ENCODE results near the gene SYNM.
A peak's percentile ranks its signal among the peaks of the same experiment; 100 is the strongest.

SYNM gene

DNA sequence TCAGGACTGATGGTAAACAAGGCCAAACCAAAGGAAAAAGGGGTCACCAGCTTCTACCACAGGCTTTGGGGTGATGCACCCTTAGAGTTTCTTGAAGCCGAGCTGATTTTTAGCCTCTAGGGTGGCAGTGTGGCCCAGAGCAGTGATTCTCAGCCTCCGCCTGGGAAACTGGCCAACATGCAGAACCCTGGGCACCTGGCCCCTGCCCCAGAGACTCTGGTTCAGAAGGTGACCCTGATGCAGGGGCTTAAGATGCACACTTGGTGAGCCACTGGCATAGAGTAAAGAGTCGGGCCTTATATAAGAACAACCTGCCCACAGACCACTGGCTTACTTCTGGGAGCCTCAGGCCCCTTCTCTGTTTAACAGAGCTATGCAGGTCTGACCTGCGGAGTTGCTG, 44.5 kb downstream of the SYNM start:
- no peak for TF ChIP-seq CSDC2 (CRISPR knock-in tag; IDR thresholded peaks at IDR 0.05)
- no peak for ATAC-seq

DNA sequence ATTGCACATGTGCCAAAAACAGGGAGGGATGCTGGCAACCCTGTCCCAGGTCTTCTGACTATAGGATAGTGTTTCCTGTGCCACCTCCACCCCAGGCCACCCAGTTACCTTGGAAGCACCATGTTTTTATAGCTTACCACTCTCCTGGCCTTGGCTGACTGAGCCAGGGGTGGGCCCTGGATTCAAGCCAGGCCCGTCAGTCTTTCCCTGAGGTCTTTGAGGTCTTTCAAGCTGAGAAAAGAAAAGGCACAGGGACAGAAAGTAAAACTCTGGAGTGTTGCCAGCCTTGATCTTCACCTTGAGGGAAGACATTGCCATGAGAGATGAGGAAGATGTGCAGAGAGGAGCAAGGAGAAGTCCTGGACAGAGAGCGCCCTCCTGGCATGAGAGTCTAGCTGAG, 46.3 kb downstream of the SYNM start:
- ATAC-seq: no peak
- TF ChIP-seq TCF4 (CRISPR knock-in tag; IDR thresholded peaks at IDR 0.05; ENCODE audit: borderline replicate concordance) (no peak), CSDC2 (CRISPR knock-in tag; IDR thresholded peaks at IDR 0.05) (no peak), ISL1 (CRISPR knock-in tag; IDR thresholded peaks at IDR 0.05) (no peak), ZNF70 (CRISPR knock-in tag; IDR thresholded peaks at IDR 0.05) (no peak), RARB (CRISPR knock-in tag; IDR thresholded peaks at IDR 0.05) (no peak), GLIS3 (CRISPR knock-in tag; IDR thresholded peaks at IDR 0.05) (no peak), ZNF565 (CRISPR knock-in tag; conservative IDR thresholded peaks at IDR 0.05; ENCODE audit: low read depth) (no peak), OSR1 (CRISPR knock-in tag; IDR thresholded peaks at IDR 0.05) (no peak), ESRRG (CRISPR knock-in tag; IDR thresholded peaks at IDR 0.05) (no peak)
- TF ChIP-seq, protein P1, sequence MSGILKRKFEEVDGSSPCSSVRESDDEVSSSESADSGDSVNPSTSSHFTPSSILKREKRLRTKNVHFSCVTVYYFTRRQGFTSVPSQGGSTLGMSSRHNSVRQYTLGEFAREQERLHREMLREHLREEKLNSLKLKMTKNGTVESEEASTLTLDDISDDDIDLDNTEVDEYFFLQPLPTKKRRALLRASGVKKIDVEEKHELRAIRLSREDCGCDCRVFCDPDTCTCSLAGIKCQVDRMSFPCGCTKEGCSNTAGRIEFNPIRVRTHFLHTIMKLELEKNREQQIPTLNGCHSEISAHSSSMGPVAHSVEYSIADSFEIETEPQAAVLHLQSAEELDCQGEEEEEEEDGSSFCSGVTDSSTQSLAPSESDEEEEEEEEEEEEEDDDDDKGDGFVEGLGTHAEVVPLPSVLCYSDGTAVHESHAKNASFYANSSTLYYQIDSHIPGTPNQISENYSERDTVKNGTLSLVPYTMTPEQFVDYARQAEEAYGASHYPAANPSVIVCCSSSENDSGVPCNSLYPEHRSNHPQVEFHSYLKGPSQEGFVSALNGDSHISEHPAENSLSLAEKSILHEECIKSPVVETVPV (CRISPR knock-in tag; IDR thresholded peaks at IDR 0.05): no peak
- TF ChIP-seq, protein P2, sequence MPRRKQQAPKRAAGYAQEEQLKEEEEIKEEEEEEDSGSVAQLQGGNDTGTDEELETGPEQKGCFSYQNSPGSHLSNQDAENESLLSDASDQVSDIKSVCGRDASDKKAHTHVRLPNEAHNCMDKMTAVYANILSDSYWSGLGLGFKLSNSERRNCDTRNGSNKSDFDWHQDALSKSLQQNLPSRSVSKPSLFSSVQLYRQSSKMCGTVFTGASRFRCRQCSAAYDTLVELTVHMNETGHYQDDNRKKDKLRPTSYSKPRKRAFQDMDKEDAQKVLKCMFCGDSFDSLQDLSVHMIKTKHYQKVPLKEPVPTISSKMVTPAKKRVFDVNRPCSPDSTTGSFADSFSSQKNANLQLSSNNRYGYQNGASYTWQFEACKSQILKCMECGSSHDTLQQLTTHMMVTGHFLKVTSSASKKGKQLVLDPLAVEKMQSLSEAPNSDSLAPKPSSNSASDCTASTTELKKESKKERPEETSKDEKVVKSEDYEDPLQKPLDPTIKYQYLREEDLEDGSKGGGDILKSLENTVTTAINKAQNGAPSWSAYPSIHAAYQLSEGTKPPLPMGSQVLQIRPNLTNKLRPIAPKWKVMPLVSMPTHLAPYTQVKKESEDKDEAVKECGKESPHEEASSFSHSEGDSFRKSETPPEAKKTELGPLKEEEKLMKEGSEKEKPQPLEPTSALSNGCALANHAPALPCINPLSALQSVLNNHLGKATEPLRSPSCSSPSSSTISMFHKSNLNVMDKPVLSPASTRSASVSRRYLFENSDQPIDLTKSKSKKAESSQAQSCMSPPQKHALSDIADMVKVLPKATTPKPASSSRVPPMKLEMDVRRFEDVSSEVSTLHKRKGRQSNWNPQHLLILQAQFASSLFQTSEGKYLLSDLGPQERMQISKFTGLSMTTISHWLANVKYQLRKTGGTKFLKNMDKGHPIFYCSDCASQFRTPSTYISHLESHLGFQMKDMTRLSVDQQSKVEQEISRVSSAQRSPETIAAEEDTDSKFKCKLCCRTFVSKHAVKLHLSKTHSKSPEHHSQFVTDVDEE (CRISPR knock-in tag; IDR thresholded peaks at IDR 0.05): no peak

DNA sequence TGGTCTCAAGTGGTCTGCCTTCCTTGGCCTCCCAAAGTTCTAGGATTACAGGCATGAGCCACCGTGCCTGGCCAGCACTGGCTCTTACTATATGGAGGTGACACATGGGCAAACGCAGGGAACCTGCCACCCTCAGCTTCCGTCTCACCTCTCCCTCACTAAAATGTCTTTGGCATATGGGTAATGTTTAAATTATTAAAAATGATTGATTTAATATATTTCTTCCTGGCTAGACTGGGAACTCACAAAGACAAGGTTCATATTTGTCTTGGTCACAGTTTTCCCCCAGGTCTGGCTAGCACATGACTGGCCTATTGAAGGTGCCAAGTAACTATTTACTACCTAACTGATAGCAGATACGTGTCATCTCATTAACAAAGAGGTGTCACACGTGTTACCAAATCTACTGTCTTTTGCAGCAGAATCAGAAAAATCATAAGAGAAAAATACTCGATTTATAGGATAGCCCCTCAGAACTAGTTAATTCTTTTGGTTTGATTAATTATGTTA, 48.2 kb downstream of the SYNM start:
- TF ChIP-seq OSR1 (CRISPR knock-in tag; IDR thresholded peaks at IDR 0.05): no peak
- no peak for ATAC-seq

DNA sequence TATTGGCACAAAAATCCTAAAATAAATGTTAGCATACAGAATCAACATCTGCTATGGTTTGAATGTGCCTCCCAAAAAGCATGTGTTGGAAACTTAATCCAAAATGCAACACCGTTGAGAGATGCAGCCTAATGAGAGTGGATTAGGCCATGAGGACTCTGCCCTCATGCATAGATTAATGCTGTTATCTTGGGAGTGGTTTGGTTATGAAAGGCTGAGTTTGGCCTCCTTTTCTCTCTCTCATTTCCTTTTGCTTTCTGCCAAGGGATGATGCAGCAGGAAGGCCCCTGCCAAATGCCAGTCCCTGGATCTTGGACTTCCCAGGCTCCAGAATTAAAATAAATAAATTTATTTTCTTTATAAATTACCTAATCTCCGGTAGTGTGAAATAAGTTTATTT, 49.4 kb downstream of the SYNM start:
- no peak for TF ChIP-seq ESRRG (CRISPR knock-in tag; IDR thresholded peaks at IDR 0.05)
- TF ChIP-seq PPARA (CRISPR knock-in tag; IDR thresholded peaks at IDR 0.05; ENCODE audit: borderline replicate concordance): no peak
- TF ChIP-seq TCF4 (CRISPR knock-in tag; IDR thresholded peaks at IDR 0.05; ENCODE audit: borderline replicate concordance): no peak
- no peak for TF ChIP-seq BACH2 (CRISPR knock-in tag; IDR thresholded peaks at IDR 0.05; ENCODE audit: borderline replicate concordance)
- TF ChIP-seq, protein P3, sequence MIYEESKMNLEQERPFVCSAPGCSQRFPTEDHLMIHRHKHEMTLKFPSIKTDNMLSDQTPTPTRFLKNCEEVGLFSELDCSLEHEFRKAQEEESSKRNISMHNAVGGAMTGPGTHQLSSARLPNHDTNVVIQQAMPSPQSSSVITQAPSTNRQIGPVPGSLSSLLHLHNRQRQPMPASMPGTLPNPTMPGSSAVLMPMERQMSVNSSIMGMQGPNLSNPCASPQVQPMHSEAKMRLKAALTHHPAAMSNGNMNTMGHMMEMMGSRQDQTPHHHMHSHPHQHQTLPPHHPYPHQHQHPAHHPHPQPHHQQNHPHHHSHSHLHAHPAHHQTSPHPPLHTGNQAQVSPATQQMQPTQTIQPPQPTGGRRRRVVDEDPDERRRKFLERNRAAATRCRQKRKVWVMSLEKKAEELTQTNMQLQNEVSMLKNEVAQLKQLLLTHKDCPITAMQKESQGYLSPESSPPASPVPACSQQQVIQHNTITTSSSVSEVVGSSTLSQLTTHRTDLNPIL (CRISPR knock-in tag; IDR thresholded peaks at IDR 0.05; ENCODE audit: low read depth): no peak
- no peak for TF ChIP-seq ZC3H10 (CRISPR knock-in tag; IDR thresholded peaks at IDR 0.05)
- TF ChIP-seq, protein P4, sequence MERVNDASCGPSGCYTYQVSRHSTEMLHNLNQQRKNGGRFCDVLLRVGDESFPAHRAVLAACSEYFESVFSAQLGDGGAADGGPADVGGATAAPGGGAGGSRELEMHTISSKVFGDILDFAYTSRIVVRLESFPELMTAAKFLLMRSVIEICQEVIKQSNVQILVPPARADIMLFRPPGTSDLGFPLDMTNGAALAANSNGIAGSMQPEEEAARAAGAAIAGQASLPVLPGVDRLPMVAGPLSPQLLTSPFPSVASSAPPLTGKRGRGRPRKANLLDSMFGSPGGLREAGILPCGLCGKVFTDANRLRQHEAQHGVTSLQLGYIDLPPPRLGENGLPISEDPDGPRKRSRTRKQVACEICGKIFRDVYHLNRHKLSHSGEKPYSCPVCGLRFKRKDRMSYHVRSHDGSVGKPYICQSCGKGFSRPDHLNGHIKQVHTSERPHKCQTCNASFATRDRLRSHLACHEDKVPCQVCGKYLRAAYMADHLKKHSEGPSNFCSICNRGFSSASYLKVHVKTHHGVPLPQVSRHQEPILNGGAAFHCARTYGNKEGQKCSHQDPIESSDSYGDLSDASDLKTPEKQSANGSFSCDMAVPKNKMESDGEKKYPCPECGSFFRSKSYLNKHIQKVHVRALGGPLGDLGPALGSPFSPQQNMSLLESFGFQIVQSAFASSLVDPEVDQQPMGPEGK (CRISPR knock-in tag; IDR thresholded peaks at IDR 0.05; ENCODE audit: borderline replicate concordance): no peak
- peak; percentile 55; the same call in 1 of the 2 replicates for TF ChIP-seq ZNF70 (CRISPR knock-in tag; IDR thresholded peaks at IDR 0.05)
- no peak for TF ChIP-seq ZFP30 (CRISPR knock-in tag; IDR thresholded peaks at IDR 0.05)
- ATAC-seq: no peak

DNA sequence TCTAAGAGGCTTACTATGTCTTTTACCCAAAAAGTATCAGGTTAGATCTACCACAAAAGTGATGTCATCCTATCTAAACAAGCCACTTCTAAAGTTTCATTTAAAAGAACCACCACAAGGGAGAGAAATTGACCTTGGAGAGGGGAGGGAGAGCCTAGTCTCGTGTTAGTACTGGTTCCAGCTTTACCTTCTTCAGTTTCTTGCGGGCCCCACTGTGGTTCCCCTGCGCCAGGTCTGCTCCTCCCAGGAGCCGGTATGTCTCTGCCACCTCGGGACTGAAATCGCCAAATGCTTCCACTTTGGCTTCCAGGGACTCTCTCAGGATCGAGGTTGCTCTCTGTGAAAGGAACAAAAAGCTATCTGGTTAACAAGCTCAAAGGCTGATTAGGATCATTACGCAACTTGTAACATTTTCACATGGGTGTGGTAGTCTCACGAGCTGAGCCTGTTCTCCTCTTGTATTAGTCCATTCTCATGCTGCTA, 51.1 kb downstream of the SYNM start:
- ATAC-seq: no peak
- TF ChIP-seq ISL1 (CRISPR knock-in tag; IDR thresholded peaks at IDR 0.05) (no peak), ZFP30 (CRISPR knock-in tag; IDR thresholded peaks at IDR 0.05) (no peak), RARB (CRISPR knock-in tag; IDR thresholded peaks at IDR 0.05) (no peak), TOX (CRISPR knock-in tag; IDR thresholded peaks at IDR 0.05; ENCODE audit: borderline replicate concordance) (no peak), ZNF8 (CRISPR knock-in tag; IDR thresholded peaks at IDR 0.05) (no peak), ZNF565 (CRISPR knock-in tag; conservative IDR thresholded peaks at IDR 0.05; ENCODE audit: low read depth) (no peak), ZNF70 (CRISPR knock-in tag; IDR thresholded peaks at IDR 0.05) (no peak), CSDC2 (CRISPR knock-in tag; IDR thresholded peaks at IDR 0.05) (no peak)
- TF ChIP-seq, protein P3 (CRISPR knock-in tag; IDR thresholded peaks at IDR 0.05; ENCODE audit: low read depth): no peak
- TF ChIP-seq, protein P5, sequence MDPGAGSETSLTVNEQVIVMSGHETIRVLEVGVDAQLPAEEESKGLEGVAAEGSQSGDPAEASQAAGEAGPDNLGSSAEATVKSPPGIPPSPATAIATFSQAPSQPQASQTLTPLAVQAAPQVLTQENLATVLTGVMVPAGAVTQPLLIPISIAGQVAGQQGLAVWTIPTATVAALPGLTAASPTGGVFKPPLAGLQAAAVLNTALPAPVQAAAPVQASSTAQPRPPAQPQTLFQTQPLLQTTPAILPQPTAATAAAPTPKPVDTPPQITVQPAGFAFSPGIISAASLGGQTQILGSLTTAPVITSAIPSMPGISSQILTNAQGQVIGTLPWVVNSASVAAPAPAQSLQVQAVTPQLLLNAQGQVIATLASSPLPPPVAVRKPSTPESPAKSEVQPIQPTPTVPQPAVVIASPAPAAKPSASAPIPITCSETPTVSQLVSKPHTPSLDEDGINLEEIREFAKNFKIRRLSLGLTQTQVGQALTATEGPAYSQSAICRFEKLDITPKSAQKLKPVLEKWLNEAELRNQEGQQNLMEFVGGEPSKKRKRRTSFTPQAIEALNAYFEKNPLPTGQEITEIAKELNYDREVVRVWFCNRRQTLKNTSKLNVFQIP (CRISPR knock-in tag; IDR thresholded peaks at IDR 0.05; ENCODE audit: borderline replicate concordance, low read depth): no peak
- TF ChIP-seq, protein P2 (CRISPR knock-in tag; IDR thresholded peaks at IDR 0.05): no peak

Measured in SK-N-SH treated with all-trans-retinoic acid at 6 μM for 48 hours (cell line).